ENCODE results near the gene ZNF438. TPM values are rescaled to one million over a fixed set of nuclear protein-coding genes. Genes with fewer than 3 reads are reported as not detected.

Gene ZNF438
- polyA plus RNA-seq, 3 donors, result 5.4 to 11.1 (median 9.3) TPM

GRCh38 chr10:31035266-31035798 is 3.7 kb upstream of the ZNF438 start:
- H3K27ac Mint-ChIP-seq, result peak overlapping the region in 2 of 7 donors; percentile 14 to 54

GRCh38 chr10:31034098-31034909 is 2.6 kb upstream of the ZNF438 start:
- peak overlapping the region; percentile 22 to 49 for H3K27ac ChIP-seq (ENCODE audit: low read depth in 1 of 2, low read length in 2 of 2)
- H3K79me2 ChIP-seq (ENCODE audit: insufficient read depth, low read length), result peaks cover 23% of the 10 kb centered on the region
- no peak overlapping the region for H3K9ac ChIP-seq (ENCODE audit: insufficient read depth, low read length, poor library complexity, severe bottlenecking)
- H3K4me1 ChIP-seq (ENCODE audit: control insufficient read depth in 1 of 2, insufficient read depth in 2 of 2, low read length in 2 of 2), result peaks cover 36 to 40% of the 10 kb centered on the region in 2 donors
- H3K4me3 ChIP-seq (replicated peaks in 1 of 3; ENCODE audit: low read depth in 2 of 3, low read length in 3 of 3), result no peak overlapping the region
- H3K4me2 ChIP-seq (replicated peaks; ENCODE audit: extremely low read depth, low read length, poor library complexity, severe bottlenecking), result peak overlapping the region; percentile 5
- peak overlapping the region; percentile 35 for H2AFZ ChIP-seq (ENCODE audit: insufficient read depth, low read depth, low read length, poor library complexity, severe bottlenecking)
- H3K27ac Mint-ChIP-seq, result peak overlapping the region in 4 of 7 donors; percentile 33 to 73 (median 58)
- no peak overlapping the region for H3K4me3 Mint-ChIP-seq
- intact Hi-C loops (cut with micrococcal nuclease), result loop anchor here (5.0 to 10.0 kb wide), 3 partner anchors 37 to 730 kb away; no protein-coding TSS in a partner anchor
- no peaks in the 10 kb centered on the region for H3K36me3 ChIP-seq (replicated peaks in 1 of 2; ENCODE audit: control insufficient read depth in 1 of 2, insufficient read depth in 2 of 2, low read length in 2 of 2)
- TF ChIP-seq, protein P1, sequence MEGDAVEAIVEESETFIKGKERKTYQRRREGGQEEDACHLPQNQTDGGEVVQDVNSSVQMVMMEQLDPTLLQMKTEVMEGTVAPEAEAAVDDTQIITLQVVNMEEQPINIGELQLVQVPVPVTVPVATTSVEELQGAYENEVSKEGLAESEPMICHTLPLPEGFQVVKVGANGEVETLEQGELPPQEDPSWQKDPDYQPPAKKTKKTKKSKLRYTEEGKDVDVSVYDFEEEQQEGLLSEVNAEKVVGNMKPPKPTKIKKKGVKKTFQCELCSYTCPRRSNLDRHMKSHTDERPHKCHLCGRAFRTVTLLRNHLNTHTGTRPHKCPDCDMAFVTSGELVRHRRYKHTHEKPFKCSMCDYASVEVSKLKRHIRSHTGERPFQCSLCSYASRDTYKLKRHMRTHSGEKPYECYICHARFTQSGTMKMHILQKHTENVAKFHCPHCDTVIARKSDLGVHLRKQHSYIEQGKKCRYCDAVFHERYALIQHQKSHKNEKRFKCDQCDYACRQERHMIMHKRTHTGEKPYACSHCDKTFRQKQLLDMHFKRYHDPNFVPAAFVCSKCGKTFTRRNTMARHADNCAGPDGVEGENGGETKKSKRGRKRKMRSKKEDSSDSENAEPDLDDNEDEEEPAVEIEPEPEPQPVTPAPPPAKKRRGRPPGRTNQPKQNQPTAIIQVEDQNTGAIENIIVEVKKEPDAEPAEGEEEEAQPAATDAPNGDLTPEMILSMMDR (IDR thresholded peaks at IDR 0.05), result no peak
- peaks cover 42% of the 10 kb centered on the region for H3K4me1 Mint-ChIP-seq
- no peaks in the 10 kb centered on the region for H3K27me3 ChIP-seq (ENCODE audit: control insufficient read depth in 2 of 2, insufficient read depth in 2 of 2, low read length in 2 of 2)
- no peaks in the 10 kb centered on the region for H3K27me3 Mint-ChIP-seq (ENCODE audit: low read depth in 3 of 3)
- H3K9me3 ChIP-seq (replicated peaks in 1 of 2; ENCODE audit: control insufficient read depth in 1 of 2, insufficient read depth in 1 of 2, low read length in 2 of 2), result no peaks in the 10 kb centered on the region
- 100% methylated on average over 1 of the region's 2 CpGs for WGBS (ENCODE audit: insufficient coverage)
- no peaks in the 10 kb centered on the region for H4K20me1 ChIP-seq (ENCODE audit: insufficient read depth, low read length)
- peaks cover 0 to 9% (median 6%) of the 10 kb centered on the region in 7 donors for H3K9me3 Mint-ChIP-seq
- DNase-seq, result peak in 1 of 3 donors; percentile 11
- H3K36me3 Mint-ChIP-seq, result peaks cover 3 to 5% of the 10 kb centered on the region in 2 donors

More at GRCh38 chr10:31035266-31035798, 3.7 kb upstream of the ZNF438 start:
- no peak for DNase-seq
- intact Hi-C loops (cut with micrococcal nuclease), result loop anchor here in 1 of 2 donors (10.0 kb wide), 2 partner anchors 549 to 729 kb away; no protein-coding TSS in a partner anchor
- Mint-ChIP-seq H3K4me1 (peaks cover 32% of the 10 kb centered on the region), H3K9me3 (peaks cover 0 to 9% (median 6%) of the 10 kb centered on the region in 7 donors), H3K36me3 (peaks cover 0 to 5% of the 10 kb centered on the region in 2 donors), H3K4me3 (no peak overlapping the region), H3K27me3 (ENCODE audit: low read depth in 3 of 3) (no peaks in the 10 kb centered on the region)
- H3K36me3 ChIP-seq (replicated peaks in 1 of 2; ENCODE audit: control insufficient read depth in 1 of 2, insufficient read depth in 2 of 2, low read length in 2 of 2), result no peaks in the 10 kb centered on the region
- no CpG with 5 or more reads among the region's 1 CpG for WGBS (ENCODE audit: insufficient coverage)
- peaks cover 12% of the 10 kb centered on the region for H3K79me2 ChIP-seq (ENCODE audit: insufficient read depth, low read length)
- no peak overlapping the region for H3K27ac ChIP-seq (ENCODE audit: low read depth in 1 of 2, low read length in 2 of 2)
- no peak overlapping the region for H2AFZ ChIP-seq (ENCODE audit: insufficient read depth, low read depth, low read length, poor library complexity, severe bottlenecking)
- TF ChIP-seq, protein P1 (IDR thresholded peaks at IDR 0.05), result no peak
- no peak overlapping the region for H3K4me2 ChIP-seq (replicated peaks; ENCODE audit: extremely low read depth, low read length, poor library complexity, severe bottlenecking)
- H3K9ac ChIP-seq (ENCODE audit: insufficient read depth, low read length, poor library complexity, severe bottlenecking), result no peak overlapping the region
- H3K9me3 ChIP-seq (replicated peaks in 1 of 2; ENCODE audit: control insufficient read depth in 1 of 2, insufficient read depth in 1 of 2, low read length in 2 of 2), result no peaks in the 10 kb centered on the region
- no peak overlapping the region for H3K4me3 ChIP-seq (replicated peaks in 1 of 3; ENCODE audit: low read depth in 2 of 3, low read length in 3 of 3)
- H3K4me1 ChIP-seq (ENCODE audit: control insufficient read depth in 1 of 2, insufficient read depth in 2 of 2, low read length in 2 of 2), result peaks cover 30 to 36% of the 10 kb centered on the region in 2 donors
- no peaks in the 10 kb centered on the region for H4K20me1 ChIP-seq (ENCODE audit: insufficient read depth, low read length)
- H3K27me3 ChIP-seq (ENCODE audit: control insufficient read depth in 2 of 2, insufficient read depth in 2 of 2, low read length in 2 of 2), result no peaks in the 10 kb centered on the region
